Measurements from ENCODE around the gene NUDCD2. TPM values are rescaled to one million over a fixed set of nuclear protein-coding genes. Genes with fewer than 3 reads are reported as not detected.
A peak's percentile ranks its signal among the peaks of the same experiment; 100 is the strongest.

NUDCD2 gene
- total and polyA plus RNA-seq, 9 of the 15 experiments (the other 6 are each of a cell fraction or from before 2014, with no cell fraction given) = 14.6 to 76.9 (median 32.5) TPM

DNA sequence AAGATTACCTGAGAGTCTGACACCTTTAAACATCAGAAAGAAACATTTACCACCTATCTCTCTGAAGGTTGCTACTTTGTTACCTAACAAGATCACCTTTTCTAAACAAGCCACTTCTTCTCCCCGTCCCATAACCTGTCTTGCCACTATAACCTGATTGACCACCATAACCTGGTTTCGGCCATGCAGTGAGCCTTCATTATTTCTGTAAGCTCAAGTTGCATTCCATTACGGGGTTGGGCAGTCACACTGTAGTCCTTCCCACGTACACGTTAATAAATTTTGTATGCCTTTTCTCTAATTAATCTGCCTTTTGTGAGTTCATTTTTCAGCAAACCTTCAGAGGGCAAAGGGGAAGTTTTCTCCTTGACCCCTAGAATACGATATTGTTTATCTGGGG, 50.5 kb downstream of the NUDCD2 start:
- Histone ChIP-seq H3K9ac (ENCODE audit: insufficient read depth in 1 of 2, low read depth in 2 of 2, low read length in 2 of 2) (no peak overlapping the region), H3K4me1 (replicated peaks in 1 of 2; ENCODE audit: control insufficient read depth in 2 of 2, insufficient read depth in 2 of 2, low read length in 2 of 2) (no peaks in the 10 kb centered on the region; a peak in 1 of 5 replicates), H3K27me3 (ENCODE audit: control insufficient read depth in 2 of 2, insufficient read depth in 2 of 2, low read length in 2 of 2) (no peaks in the 10 kb centered on the region), H3K4me3 (no peak overlapping the region), H3K9me3 (replicated peaks; ENCODE audit: control insufficient read depth, insufficient read depth, low read depth, low read length) (no peaks in the 10 kb centered on the region), H3K4me2 (ENCODE audit: insufficient read depth, low read length) (no peak overlapping the region), H3K9me1 (ENCODE audit: control insufficient read depth, insufficient read depth, low read length) (no peaks in the 10 kb centered on the region), H3K79me2 (ENCODE audit: control insufficient read depth, insufficient read depth, low read length) (no peaks in the 10 kb centered on the region), H3K36me3 (ENCODE audit: control insufficient read depth, insufficient read depth, low read length) (no peaks in the 10 kb centered on the region), H4K20me1 (replicated peaks; ENCODE audit: control insufficient read depth, insufficient read depth, low read length) (no peaks in the 10 kb centered on the region), H2AFZ (ENCODE audit: low read depth, low read length) (no peak overlapping the region), H3K27ac (ENCODE audit: extremely low read depth, low read depth, low read length) (no peak overlapping the region)
- in situ Hi-C loops (cut with MboI) = no loop called here
- 23% methylated on average over 6 of the region's 6 CpGs for WGBS (ENCODE audit: insufficient coverage, low coverage, missing lambda C conversion rate)
- no TSS peak for BruUV-seq (replicated peaks)
- ChIA-PET CTCF (ENCODE audit: low intra/inter-chr PET ratio) (no interaction called here), POLR2A (interaction anchor here (0.9 kb wide), 1 partner anchor 11 kb away, joined by 3 read pairs; no protein-coding TSS in a partner anchor)
- no peak for ATAC-seq
- FAIRE-seq = no peak
- TF ChIP-seq MCM3 (IDR thresholded peaks at IDR 0.05) = no peak
- no peak for DNase-seq (ENCODE audit: extremely low read depth in 1 of 4, low spot score in 3 of 4)
- intact Hi-C loops (cut with micrococcal nuclease) = loop anchor here (5.0 to 10.0 kb wide), 2 partner anchors 327 to 1865 kb away; partner anchors contain the start of gene GABRB2

- H3K27ac ChIP-seq (ENCODE audit: extremely low read depth, low read depth, low read length) = no peak overlapping the region
- TF ChIP-seq CTCF (IDR thresholded peaks at IDR 0.05 in 2 of 3, conservative IDR thresholded peaks at IDR 0.05 in 1 of 3; ENCODE audit: insufficient read depth in 2 of 3, low read depth in 1 of 3, low read length in 3 of 3) (peak; percentile 79 to 87 (median 79)), ETS1 (conservative IDR thresholded peaks at IDR 0.05; ENCODE audit: control insufficient read depth, low read depth, low read length) (no peak), MCM7 (IDR thresholded peaks at IDR 0.05) (no peak), VEZF1 (CRISPR knock-in tag; IDR thresholded peaks at IDR 0.05) (peak; percentile 86), MNT (conservative IDR thresholded peaks at IDR 0.05) (no peak), ZNF23 (CRISPR knock-in tag; IDR thresholded peaks at IDR 0.05) (no peak)
Observed at GRCh38 chr5:163408311-163408923, 51.5 kb downstream of the NUDCD2 start.

More at GRCh38 chr5:163408311-163408923, 51.5 kb downstream of the NUDCD2 start:
- Histone ChIP-seq H3K9me1 (ENCODE audit: control insufficient read depth, insufficient read depth, low read length) (no peaks in the 10 kb centered on the region), H3K9ac (ENCODE audit: insufficient read depth in 1 of 2, low read depth in 2 of 2, low read length in 2 of 2) (no peak overlapping the region), H3K9me3 (replicated peaks; ENCODE audit: control insufficient read depth, insufficient read depth, low read depth, low read length) (no peaks in the 10 kb centered on the region), H3K4me3 (no peak overlapping the region), H3K79me2 (ENCODE audit: control insufficient read depth, insufficient read depth, low read length) (no peaks in the 10 kb centered on the region), H3K4me1 (replicated peaks in 1 of 2; ENCODE audit: control insufficient read depth in 2 of 2, insufficient read depth in 2 of 2, low read length in 2 of 2) (no peaks in the 10 kb centered on the region; a peak in 1 of 5 replicates), H3K27me3 (ENCODE audit: control insufficient read depth in 2 of 2, insufficient read depth in 2 of 2, low read length in 2 of 2) (no peaks in the 10 kb centered on the region), H4K20me1 (replicated peaks; ENCODE audit: control insufficient read depth, insufficient read depth, low read length) (no peaks in the 10 kb centered on the region), H2AFZ (ENCODE audit: low read depth, low read length) (no peak overlapping the region), H3K4me2 (ENCODE audit: insufficient read depth, low read length) (no peak overlapping the region), H3K36me3 (ENCODE audit: control insufficient read depth, insufficient read depth, low read length) (no peaks in the 10 kb centered on the region)
- in situ Hi-C loops (cut with MboI) (no loop called here), intact Hi-C loops (cut with micrococcal nuclease) (loop anchor here (1.0 to 10.0 kb wide), 4 partner anchors 60 to 1864 kb away; partner anchors contain the start of gene GABRB2)
- DNase-seq (ENCODE audit: extremely low read depth in 1 of 4, low spot score in 3 of 4) (peak; percentile 63 to 76 (median 66)), ATAC-seq (peak; percentile 93), FAIRE-seq (peak; percentile 91)
- no TSS peak for BruUV-seq (replicated peaks)
- WGBS (ENCODE audit: insufficient coverage, low coverage, missing lambda C conversion rate) = 29% methylated on average over 9 of the region's 9 CpGs
- POLR2A ChIA-PET = interaction anchor here (0.9 to 1.0 kb wide), 2 partner anchors 10 to 60 kb away, joined by 3 to 6 read pairs; no protein-coding TSS in a partner anchor
- CTCF ChIA-PET (ENCODE audit: low intra/inter-chr PET ratio) = interaction anchor here (0.7 to 0.8 kb wide), 2 partner anchors 101 to 1864 kb away, joined by 3 to 4 read pairs; no protein-coding TSS in a partner anchor

All from K562 (cell line).